GM06990 (cell line): ENCODE results near the gene ZBTB7B.

Experiments
- DNase-seq: peaks from one replicate; pipeline ENCODE4 v3.0.0-alpha.2; 2011; ENCODE audit not compliant: insufficient read length; ENCODE audit errors: extremely low read depth
- H3K27me3 ChIP-seq: replicated peaks from 2 replicates; pipeline ENCODE4 v1.6.0; 2011; ENCODE audit warnings: low read length; ENCODE audit not compliant: control insufficient read depth, insufficient read depth
- H3K36me3 ChIP-seq: 2 replicates; pipeline ENCODE4 v1.5.1; 2011; ENCODE audit warnings: low read length; ENCODE audit not compliant: control insufficient read depth, insufficient read depth
- H3K4me3 ChIP-seq: replicated peaks from 2 replicates; pipeline ENCODE4 v1.5.1; 2011; ENCODE audit warnings: low read depth, mild to moderate bottlenecking, control low read depth, low read length
- CTCF ChIP-seq: IDR thresholded peaks from 2 replicates; pipeline ENCODE4 v1.5.1; 2011; ENCODE audit warnings: low read length, control low read depth, mild to moderate bottlenecking, inconsistent platforms; ENCODE audit not compliant: insufficient read depth, poor library complexity, severe bottlenecking

Gene ZBTB7B

GRCh38 chr1:155023627-155024026 lies 21.0 kb downstream of the ZBTB7B start:
- no peak overlapping the region for H3K4me3 ChIP-seq
- TF ChIP-seq CTCF = no peak
- H3K36me3 ChIP-seq = no peaks in the 10 kb centered on the region
- H3K27me3 ChIP-seq = no peaks in the 10 kb centered on the region
- DNase-seq = no peak

GRCh38 chr1:155024315-155024714 lies 21.7 kb downstream of the ZBTB7B start:
- H3K4me3 ChIP-seq = no peak overlapping the region
- no peak for TF ChIP-seq CTCF
- no peaks in the 10 kb centered on the region for H3K36me3 ChIP-seq
- no peak for DNase-seq
- no peaks in the 10 kb centered on the region; the same call in 1 of the 2 replicates for H3K27me3 ChIP-seq

- H3K27me3 ChIP-seq = no peaks in the 10 kb centered on the region; the same call in 1 of the 2 replicates
- no peaks in the 10 kb centered on the region for H3K36me3 ChIP-seq
- no peak for TF ChIP-seq CTCF
- H3K4me3 ChIP-seq = no peak overlapping the region
- no peak for DNase-seq
Observed at GRCh38 chr1:155026154-155026553, 23.6 kb downstream of the ZBTB7B start.

GRCh38 chr1:155026588-155026987 lies 24.0 kb downstream of the ZBTB7B start:
- no peak for TF ChIP-seq CTCF
- H3K27me3 ChIP-seq = no peaks in the 10 kb centered on the region; the same call in 1 of the 2 replicates

GRCh38 chr1:155029513-155030242 lies 27.1 kb downstream of the ZBTB7B start:
- no peaks in the 10 kb centered on the region for H3K36me3 ChIP-seq
- peaks cover 3% of the 10 kb centered on the region for H3K27me3 ChIP-seq
- DNase-seq = no peak
- H3K4me3 ChIP-seq = no peak overlapping the region
- no peak for TF ChIP-seq CTCF

More at GRCh38 chr1:155026588-155026987, 24.0 kb downstream of the ZBTB7B start:
- no peak for DNase-seq
- Histone ChIP-seq H3K36me3 (no peaks in the 10 kb centered on the region), H3K4me3 (no peak overlapping the region)
